Measurements from ENCODE around the gene GMEB2.
"Not testable (repeated sequence)": the region's sequence is repeated elsewhere in the genome, so short reads cannot be mapped to it uniquely, and the experiment has no call there.

The GMEB2 gene

DNA sequence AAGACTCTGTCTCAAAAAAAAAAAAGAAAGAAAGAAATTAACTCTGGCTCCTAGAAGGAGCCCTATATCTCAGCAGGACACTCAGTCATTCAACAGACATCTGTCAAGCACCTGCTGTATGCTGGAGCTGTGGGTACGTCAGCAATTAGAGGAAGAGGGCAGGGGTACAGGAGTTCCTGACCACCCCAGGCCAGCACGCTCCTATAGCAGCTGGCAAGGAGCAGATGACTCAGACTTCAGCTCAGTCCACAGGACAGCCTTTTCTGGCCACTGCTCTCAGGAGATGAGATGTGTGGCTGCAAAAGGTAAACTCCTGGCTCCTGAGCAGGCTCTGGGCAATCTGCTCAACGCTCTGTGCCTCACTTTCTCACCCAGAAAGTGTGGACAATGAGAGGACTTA is 29.6 kb upstream of the GMEB2 start:
- DNase-seq = no peak

DNA sequence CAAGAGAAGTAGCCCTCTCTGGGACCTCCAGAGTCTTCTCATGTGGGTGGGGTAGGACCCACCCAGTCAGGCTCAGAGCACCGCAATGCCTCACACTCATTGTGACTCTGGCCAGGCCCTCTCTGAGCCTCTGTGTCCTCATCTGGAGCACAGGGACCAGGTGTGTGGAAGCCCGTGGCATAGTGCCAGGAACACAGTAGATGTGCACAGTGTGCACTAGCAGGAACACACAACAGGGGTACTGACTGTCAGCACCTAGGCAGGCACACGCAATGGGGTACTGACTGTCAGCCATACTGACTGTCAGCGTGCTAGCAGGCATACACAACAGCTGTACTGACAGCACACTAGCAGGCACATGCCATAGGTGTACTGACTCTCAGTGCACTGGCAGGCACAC is 28.3 kb upstream of the GMEB2 start:
- no peak for DNase-seq

- DNase-seq = no peak
Observed at GRCh38 chr20:63653974-63654668, 27.2 kb upstream of the GMEB2 start.

- peak; percentile 98 for DNase-seq
Observed at GRCh38 chr20:63653041-63653973, 26.4 kb upstream of the GMEB2 start, which contains the start of gene STMN3. Gene STMN3 (minus strand): TSS chr20:63653424. CDS start chr20:63653345, 79 bp downstream.

GRCh38 chr20:63652192-63652980 is 25.5 kb upstream of the GMEB2 start:
- no peak for DNase-seq

GRCh38 chr20:63651942-63652191 is 25.0 kb upstream of the GMEB2 start:
- DNase-seq = no peak

DNA sequence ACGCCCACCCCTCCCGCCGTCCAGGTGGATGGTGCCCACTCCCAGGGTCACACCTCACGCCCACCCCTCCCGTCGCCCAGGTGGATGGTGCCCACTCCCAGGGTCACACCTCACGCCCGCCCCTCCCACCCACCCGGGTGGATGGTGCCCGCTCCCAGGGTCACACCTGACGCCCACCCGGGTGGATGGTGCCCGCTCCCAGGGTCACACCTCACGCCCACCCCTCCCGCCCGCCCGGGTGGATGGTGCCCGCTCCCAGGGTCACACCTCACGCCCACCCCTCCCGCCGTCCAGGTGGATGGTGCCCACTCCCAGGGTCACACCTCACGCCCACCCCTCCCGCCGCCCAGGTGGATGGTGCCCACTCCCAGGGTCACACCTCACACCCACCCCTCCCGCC is 23.6 kb upstream of the GMEB2 start:
- not testable (repeated sequence) for DNase-seq

GRCh38 chr20:63648895-63649589 is 22.1 kb upstream of the GMEB2 start:
- no peak for DNase-seq

GRCh38 chr20:63648190-63648589 is 21.3 kb upstream of the GMEB2 start:
- DNase-seq = no peak

DNA sequence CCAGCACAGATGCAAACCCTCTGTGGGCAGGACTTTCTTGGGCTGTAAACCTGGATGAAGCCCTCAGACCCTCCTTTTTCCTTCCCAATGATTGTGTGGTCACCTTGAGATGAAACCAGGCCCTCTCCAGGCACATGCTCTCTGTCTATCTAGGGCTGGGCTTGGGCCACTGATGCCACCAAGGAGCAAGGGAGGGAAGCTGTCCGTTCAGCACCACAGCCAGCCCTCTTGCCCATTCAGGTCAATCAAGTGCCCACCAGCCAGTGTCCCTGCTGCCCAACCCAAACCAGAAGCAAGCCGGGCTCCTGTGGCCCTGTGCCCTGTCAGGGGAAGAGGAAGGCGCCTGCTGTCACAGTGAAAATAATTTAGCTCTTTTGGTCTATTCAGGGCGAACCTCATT is 18.3 kb upstream of the GMEB2 start:
- no peak for DNase-seq

DNA sequence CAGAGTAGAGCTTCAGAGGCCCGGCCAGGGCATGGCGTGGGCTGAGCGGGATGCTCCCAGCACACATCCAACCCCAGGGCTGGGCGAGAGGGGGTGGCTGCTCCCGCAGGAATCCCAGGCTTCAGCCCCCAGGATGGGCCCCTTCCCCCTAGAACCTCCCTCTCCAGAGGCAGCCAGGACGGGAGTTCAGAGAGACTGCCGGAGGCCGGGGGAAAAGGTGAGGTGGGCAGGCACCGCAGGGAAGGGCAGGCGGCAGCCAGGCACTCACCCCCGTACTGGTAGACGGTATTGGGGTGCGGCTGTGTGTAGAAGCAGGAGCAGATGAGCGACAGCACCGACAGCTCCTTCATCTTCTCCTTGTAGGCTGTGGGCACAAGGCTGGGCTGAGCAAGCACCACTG is 17.0 kb upstream of the GMEB2 start:
- DNase-seq = no peak

DNA sequence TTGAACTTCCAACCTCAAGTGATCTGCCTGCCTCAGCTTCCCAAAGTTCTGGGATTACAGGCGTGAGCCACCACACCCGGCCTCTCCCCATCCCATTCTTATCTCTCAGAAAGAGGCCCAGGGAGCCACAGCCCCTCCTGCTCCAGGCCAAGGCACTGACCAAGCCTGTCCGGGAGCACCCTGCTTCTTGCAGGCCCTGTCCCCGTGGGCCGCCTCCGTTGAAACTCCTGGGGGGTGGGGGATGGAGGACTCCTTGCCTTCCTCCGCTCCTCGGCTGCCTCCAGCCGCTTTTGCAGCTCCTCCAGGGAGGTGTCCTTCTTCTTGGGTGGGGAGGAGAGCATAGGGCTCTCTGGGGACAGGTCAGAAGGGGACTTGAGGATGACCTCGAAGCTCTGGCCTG is 16.6 kb upstream of the GMEB2 start:
- no peak for DNase-seq

GRCh38 chr20:63642527-63643247 is 15.8 kb upstream of the GMEB2 start:
- no peak for DNase-seq

DNA sequence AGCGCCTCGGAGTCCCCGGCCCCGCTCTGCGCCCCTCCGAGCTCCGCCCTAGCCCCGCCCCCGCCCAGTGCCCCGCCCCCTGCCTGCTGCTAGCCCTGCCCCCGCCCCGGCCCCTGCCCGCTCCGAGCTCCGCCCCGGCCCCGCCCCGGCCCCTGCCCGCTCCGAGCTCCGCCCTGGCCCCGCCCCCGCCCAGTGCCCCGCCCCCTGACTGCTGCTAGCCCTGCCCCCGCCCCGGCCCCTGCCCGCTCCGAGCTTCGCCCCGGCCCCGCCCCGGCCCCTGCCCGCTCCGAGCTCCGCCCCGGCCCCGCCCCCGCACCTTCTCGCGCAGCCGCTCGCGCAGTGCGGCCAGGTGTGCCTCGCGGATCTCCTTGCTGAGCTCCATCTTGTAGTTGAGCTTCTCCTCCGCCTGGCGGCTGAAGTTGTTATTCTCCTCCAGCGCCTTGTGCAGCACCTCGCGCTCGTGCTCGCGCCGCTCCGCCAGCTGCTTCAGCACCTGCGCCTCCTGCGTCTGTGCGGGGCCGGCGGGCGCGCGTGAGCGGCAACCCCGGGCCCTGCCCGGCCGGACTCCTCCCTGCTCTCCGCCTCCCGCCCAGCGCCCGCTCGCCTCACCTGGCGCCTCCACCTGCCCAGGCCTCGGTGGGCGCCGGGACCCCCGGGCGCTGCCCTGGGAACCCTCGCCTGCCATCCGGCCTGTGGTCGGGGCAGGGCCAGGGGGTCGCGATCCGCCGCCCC is 15.1 kb upstream of the GMEB2 start:
- DNase-seq = peak; percentile 98

GRCh38 chr20:63641146-63641791 is 14.4 kb upstream of the GMEB2 start:
- DNase-seq = no peak

DNA sequence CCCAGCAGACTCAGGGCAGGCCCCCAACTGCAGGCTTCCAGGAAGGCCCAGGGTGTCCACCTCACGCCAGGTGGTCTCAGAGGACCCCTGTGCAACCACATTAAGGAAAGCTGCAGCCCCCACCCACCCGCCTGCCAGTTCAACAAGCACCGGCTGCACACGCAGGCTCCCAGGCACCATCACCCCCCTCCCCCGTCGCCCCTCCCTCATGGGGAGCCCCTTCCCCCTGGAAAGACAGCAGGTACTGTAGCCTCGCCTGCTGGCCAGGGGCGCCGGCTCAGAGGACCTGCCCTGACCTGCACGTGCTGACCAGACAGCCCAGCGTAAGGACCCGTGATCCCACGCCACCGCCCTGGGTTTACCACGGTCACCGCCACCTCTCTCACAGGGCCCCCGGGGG is 13.8 kb upstream of the GMEB2 start:
- DNase-seq = not testable (repeated sequence)

GRCh38 chr20:63640086-63640485 is 13.2 kb upstream of the GMEB2 start:
- no peak for DNase-seq

DNA sequence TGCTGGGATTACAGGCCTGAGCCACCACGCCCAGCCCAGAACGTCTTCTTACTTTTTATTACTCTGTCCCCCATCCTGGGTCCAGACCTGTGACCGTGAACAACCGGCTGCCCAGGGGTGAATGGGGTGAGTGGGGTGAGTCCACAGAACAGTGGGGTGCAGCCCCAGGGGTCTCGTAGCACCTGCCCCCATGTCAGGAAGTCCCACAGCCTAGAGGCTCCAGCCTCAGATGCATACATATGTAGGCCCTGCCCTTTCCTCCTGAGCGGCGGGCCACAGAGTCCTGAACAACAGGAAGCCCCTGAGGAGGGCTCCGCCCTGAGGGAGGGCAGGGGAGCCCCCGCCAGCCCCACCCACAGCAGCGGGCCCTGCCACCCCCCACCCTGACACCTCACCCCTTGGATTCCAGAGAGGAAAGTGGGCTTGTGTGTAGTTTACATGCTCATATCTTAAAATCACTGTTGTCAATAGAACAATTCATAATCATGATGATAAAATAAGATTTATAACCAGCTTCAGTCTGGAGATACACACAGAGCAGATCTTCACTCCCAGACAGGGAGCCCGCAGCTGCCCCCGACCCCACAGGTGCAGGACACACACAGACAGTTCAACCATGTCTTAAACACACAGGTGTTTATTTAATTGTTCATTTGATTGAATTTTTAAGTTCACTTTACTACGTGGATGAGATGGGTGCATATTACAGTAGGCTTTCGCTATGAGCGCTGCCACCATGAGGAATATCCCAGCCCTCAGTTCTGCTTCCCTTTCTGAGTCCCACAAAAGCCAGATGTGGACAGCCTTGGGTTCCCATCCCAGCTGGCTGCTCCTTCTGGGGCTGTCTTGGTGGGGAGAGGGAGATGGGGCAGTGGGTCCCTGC is 12.4 kb upstream of the GMEB2 start:
- DNase-seq = no peak

DNA sequence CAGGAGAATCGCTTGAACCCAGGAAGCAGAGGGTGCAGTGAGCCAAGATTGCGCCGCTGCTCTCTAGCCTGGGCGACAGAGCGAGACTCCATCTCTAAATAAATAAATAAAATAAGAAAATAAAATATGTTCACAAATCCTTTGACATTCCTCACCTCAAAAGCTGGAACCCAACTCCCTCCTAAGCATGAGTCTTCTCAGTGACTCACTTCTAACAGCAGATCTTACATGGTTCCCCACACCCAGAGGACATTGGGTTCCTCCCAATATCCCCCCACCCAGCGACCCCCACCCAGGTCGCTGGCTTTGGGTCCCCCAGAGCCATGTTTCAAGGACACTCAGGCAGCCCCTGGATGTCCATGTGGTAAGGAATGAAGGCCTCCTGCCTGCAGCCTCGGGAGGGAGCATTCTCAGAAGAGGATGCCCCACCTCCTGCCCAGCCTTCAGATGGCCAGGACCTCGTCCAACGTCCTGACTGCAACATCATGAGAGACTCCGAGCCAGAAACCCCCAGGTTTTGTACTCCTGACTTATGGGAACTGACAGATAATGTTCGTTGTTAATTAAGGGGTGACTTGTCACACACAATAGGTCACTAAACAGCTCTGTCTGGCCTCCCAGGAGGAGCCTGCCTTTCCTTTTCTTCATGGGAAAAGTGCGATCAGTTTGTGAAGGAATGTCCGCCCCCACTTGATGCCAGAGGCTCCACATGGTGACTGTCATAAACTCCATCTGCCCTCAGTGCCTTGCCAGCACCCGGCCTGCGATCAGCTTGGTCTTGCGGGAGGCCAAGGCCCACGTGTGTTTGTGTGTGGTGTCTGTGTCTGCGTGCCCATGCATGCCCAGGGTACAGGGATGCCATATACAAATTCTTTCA is 10.1 kb upstream of the GMEB2 start:
- DNase-seq = no peak

All from islet precursor cell (in vitro differentiated cells).